Mononuclear cell (primary cell): ENCODE results near the gene PTPRE. TPM values are rescaled to one million over a fixed set of nuclear protein-coding genes. Genes with fewer than 3 reads are reported as not detected.

ENCODE experiments used
- H3K27me3 ChIP-seq: 2 replicates; pipeline ENCODE4 v1.6.0; 2011; ENCODE audit warnings: low read length, control low read depth; ENCODE audit not compliant: insufficient read depth
- H3K4me1 ChIP-seq: 2 replicates; pipeline ENCODE4 v1.5.1; 2011; ENCODE audit warnings: mild to moderate bottlenecking, low read length, control low read depth; ENCODE audit not compliant: insufficient read depth
- H3K4me3 ChIP-seq: 2 replicates; pipeline ENCODE4 v1.5.1; 2011; ENCODE audit warnings: mild to moderate bottlenecking, low read length, moderate library complexity
- H3K9me3 ChIP-seq: 2 replicates; pipeline ENCODE4 v1.5.1; 2011; ENCODE audit warnings: low read depth, mild to moderate bottlenecking, control low read depth, low read length
- total RNA-seq: library from RNA; depleted of rRNA; stranded (reverse); fragments of >200 nt; gene quantifications from one replicate; pipeline ENCODE4 v1.2.3, GENCODE V29; 2012

PTPRE gene
- total RNA-seq, 1 donor: 205 TPM

DNA sequence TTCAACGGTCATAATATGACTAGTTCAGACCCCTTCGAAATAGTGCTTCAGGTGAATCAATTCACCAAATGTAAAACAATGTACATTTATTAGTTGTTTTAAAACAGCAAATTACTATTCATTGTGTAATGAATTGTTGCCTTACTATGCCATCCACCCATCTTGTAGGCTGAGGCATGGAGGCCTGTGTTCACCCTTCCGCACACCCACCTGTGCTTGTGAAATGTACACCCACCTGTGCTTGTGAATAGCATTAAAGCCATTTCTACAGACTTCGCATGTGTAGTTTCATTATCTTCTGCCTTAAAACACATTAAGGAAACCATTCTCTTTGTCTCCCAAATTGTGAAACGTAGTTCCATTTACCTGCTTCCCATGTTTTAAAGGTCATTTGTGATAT lies 31.0 kb upstream of the PTPRE start:
- Histone ChIP-seq H3K27me3 (no peaks in the 10 kb centered on the region), H3K4me3 (no peak overlapping the region), H3K9me3 (no peaks in the 10 kb centered on the region), H3K4me1 (peaks cover 41% of the 10 kb centered on the region)

DNA sequence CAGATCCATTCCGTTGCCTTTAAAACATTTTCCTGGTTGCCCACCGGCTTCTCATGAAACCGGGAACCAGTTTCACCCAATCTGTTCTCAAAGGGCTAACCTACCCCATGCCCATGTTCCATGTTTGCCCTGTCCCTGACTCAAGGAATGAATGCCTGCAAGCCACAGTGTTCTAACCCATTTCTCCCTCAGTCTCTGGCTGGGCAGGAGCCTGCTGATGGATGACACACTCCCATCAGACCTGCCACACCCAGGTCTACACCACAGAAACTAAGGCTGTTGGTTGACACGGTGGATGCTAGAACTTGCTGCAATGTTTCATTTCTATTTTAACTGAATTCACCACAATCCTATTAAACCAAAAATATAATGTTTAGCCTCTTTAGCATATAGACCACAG lies 29.8 kb upstream of the PTPRE start:
- H3K27me3 ChIP-seq: no peaks in the 10 kb centered on the region
- H3K4me3 ChIP-seq: no peak overlapping the region
- H3K4me1 ChIP-seq: peaks cover 53% of the 10 kb centered on the region
- H3K9me3 ChIP-seq: no peaks in the 10 kb centered on the region

DNA sequence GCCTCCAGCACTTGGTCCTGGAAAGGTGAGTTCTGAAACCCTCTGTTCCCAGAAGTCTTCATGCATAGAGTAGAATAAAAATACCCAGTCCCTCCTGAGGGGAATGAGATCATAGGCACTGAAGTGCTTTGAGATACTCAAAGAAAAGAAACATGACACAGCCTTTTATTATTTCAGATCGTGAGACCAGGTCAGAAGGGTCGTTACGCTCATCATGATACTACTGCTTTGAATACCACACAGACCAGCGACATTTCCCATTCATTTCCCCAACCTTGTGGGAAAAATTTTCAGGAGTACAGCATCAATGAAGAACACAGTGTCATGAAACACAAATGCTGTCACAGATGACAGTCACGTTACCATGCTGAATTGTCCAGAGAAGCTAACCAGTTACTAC lies 29.2 kb upstream of the PTPRE start:
- Histone ChIP-seq H3K4me1 (peaks cover 59% of the 10 kb centered on the region), H3K27me3 (no peaks in the 10 kb centered on the region), H3K4me3 (no peak overlapping the region), H3K9me3 (no peaks in the 10 kb centered on the region)

DNA sequence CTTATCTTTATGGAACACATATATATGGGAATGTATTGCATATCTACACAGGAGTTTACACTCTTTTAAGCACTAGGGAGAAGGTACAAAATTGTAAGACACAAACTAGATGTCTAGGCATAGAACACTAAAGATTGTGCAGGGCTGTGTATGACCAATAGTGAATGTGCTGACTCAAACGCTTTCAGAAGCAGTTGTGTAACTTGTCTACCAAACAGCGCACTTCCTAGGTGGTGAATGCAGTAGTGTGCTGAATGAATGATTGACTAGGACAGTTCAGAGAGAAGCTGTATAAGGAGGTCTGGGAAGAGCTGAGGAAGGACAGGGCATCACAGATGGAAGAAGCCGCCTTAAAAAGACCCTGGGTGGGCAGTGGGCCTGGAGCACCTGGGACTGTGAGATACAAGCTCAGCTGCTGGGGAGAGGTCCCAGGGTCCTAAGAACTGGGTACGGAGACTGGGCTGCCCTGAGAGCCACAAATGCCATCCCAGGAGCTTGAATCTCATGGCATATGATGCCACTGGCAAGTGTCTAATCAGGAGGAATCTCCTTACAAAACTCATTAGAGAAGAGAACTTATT lies 28.3 kb upstream of the PTPRE start:
- no peaks in the 10 kb centered on the region for H3K27me3 ChIP-seq
- no peak overlapping the region for H3K4me3 ChIP-seq
- H3K9me3 ChIP-seq: no peaks in the 10 kb centered on the region
- H3K4me1 ChIP-seq: peaks cover 67% of the 10 kb centered on the region

DNA sequence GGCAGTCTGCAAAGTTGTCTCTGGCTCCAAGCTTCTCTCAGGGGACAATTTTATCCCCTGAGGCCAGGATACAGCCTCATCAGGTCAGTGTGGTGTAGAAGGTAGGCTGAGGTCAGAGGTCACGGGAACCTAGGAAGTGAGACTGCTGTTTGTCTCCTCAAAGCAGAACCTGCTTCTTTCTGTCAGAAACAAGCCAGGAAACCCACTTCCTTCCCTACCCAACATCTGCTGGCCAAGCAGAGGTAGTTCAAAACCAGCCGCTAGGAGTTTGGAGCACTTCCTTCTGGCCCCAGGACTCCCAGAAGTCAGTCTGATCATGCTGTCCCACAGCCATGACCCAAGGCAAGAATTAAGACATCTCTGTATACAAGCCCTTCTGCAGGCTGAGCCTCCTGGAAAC lies 26.3 kb upstream of the PTPRE start:
- Histone ChIP-seq H3K27me3 (no peaks in the 10 kb centered on the region), H3K4me1 (peaks cover 67% of the 10 kb centered on the region), H3K4me3 (no peak overlapping the region), H3K9me3 (no peaks in the 10 kb centered on the region)

DNA sequence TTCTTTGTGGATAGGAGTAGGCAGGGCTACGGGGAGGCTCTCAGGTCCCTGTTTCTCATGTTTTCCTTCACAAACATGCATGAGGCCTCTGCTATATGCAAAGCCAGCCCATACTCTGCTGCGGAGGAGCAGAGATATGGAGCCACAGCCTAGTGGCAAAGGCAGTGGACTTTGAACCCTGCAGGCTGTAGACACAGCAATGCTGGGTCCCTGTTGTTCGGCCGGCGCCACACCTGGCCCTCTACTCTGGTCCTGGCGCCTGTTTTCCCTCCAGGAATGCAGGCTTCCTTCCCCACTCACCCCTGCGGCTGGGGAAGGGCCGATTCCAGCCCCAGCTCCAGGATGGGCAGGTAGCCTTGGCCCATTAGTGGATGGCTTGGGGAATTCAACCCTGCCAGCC lies 25.6 kb upstream of the PTPRE start:
- Histone ChIP-seq H3K27me3 (no peaks in the 10 kb centered on the region), H3K9me3 (no peaks in the 10 kb centered on the region), H3K4me3 (no peak overlapping the region), H3K4me1 (peaks cover 67% of the 10 kb centered on the region)

DNA sequence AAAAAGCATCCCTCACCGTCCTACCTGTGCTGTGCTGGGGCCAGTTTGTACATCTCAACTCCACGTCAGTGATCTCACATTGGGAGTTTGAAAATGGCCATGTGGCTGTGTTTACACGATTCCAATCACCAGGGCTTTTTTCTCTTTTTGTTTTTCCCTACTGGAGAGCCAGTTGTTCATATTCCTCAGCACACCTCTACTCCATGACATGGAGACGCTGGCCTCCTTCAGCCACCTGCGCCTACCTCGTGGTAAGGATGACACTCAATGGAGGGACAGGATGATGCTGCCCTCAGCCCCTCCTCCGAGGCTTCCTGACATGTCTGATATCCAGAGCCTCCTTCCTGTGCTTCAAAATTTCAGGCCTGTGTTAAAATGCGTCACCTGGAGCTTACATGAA lies 24.5 kb upstream of the PTPRE start:
- Histone ChIP-seq H3K4me1 (peaks cover 61% of the 10 kb centered on the region), H3K27me3 (no peaks in the 10 kb centered on the region), H3K4me3 (no peak overlapping the region), H3K9me3 (no peaks in the 10 kb centered on the region)

DNA sequence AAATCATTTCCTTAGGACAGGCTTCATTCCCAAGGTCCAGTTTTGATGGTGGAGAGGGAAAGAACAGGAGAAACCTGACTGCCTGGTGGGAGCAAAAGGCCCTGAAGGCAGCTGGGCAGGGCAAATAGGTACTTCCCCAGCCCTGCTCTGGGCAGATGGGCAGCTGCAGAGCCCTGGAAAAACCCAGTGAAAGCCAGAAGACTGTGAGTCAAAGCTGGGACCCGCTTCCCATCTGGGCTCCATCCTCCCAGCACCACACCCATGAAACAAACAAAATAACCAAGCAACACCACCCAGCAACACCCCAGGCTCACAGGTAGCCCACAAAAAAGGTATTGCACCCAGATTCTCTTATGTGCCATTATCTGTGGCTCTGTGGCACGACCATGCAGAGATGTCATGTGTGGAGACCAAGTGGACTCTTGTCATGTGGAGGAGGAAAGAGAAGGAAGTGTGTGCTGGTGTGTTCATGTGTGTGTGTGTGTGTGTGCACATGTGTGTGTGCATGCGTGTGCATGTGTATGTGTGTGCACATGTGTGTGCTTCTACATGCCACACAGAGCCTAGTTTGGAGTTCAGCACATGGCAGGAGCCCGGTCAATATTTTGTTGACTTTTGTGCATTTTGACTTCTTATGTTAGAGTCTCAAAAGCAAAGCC lies 24.0 kb upstream of the PTPRE start:
- Histone ChIP-seq H3K4me1 (peaks cover 56% of the 10 kb centered on the region), H3K4me3 (no peak overlapping the region), H3K9me3 (no peaks in the 10 kb centered on the region), H3K27me3 (no peaks in the 10 kb centered on the region)

DNA sequence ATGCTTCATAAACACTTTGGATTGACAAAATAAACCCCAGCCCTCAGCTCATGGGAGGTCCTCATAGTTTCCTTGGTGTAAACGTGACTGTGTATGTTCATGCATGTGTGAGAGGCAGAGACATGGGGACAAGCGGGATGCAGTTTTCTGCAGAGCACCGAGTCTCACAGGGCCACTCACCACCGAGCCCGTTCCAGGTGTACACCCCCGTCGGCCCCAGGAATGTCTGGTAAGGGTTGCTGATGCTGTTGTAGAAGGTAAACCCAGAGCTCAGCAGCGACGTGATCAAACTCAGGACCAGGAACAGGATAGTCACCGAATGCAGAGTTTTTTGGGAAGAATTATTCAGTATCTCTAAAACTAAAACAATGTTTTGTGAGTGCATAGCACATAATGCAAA lies 23.4 kb upstream of the PTPRE start:
- no peak overlapping the region for H3K4me3 ChIP-seq
- H3K4me1 ChIP-seq: peaks cover 52% of the 10 kb centered on the region
- H3K27me3 ChIP-seq: no peaks in the 10 kb centered on the region
- H3K9me3 ChIP-seq: no peaks in the 10 kb centered on the region

DNA sequence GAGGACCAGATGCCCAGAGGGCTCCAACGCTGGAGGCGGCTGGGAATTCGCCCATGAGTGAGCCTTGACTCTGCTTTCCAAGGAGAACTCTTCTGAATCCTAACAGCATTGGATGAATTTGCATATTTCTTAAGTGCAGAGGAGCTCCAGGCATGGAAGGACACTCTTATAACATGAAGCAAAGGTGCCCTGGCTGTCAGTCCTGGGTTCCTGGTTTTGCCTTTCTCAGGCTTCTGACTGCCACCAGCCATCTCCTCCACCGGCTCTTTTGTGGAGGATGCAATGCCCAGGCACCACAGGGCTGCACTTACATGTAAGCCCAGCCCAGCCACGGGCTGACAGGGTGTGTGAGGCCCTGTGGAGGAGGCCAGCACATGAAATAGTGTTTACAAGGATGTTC lies 22.4 kb upstream of the PTPRE start:
- H3K27me3 ChIP-seq: no peaks in the 10 kb centered on the region
- no peak overlapping the region for H3K4me3 ChIP-seq
- H3K9me3 ChIP-seq: no peaks in the 10 kb centered on the region
- peaks cover 52% of the 10 kb centered on the region for H3K4me1 ChIP-seq

DNA sequence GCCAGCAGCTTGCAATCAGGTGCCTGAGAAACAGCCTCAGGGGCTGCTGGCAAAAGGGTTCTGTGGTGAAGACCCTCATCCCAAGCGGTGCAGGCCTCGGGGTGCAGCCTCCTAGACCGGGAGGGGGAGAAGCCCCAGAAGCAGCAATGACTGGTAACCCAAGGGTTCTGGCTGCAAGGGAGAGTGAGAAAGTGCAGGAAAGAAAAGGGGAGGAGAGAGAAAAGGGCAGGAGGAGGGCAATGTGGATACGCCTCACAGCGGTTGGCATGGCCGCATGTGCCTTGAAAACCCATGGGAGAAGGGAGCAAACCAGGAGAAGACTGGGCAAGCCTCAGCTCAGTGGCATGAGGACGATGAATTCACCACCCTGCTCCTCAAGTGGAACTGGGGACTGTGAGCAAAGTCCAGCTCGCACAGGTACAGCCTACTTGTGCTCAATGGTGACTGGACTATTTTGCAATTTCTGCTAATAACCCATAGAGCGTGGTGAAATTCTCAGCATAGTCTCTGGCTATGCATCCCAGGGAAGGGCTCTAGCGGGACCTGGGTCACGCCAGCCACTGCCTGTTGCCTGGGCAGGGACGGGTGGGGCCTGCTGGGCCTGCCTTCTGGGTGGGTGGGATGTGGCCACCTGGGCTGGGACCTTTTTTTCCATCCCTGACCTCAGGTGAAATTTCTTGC lies 20.4 kb upstream of the PTPRE start:
- no peaks in the 10 kb centered on the region for H3K27me3 ChIP-seq
- no peaks in the 10 kb centered on the region for H3K9me3 ChIP-seq
- H3K4me1 ChIP-seq: peaks cover 50% of the 10 kb centered on the region
- H3K4me3 ChIP-seq: no peak overlapping the region

DNA sequence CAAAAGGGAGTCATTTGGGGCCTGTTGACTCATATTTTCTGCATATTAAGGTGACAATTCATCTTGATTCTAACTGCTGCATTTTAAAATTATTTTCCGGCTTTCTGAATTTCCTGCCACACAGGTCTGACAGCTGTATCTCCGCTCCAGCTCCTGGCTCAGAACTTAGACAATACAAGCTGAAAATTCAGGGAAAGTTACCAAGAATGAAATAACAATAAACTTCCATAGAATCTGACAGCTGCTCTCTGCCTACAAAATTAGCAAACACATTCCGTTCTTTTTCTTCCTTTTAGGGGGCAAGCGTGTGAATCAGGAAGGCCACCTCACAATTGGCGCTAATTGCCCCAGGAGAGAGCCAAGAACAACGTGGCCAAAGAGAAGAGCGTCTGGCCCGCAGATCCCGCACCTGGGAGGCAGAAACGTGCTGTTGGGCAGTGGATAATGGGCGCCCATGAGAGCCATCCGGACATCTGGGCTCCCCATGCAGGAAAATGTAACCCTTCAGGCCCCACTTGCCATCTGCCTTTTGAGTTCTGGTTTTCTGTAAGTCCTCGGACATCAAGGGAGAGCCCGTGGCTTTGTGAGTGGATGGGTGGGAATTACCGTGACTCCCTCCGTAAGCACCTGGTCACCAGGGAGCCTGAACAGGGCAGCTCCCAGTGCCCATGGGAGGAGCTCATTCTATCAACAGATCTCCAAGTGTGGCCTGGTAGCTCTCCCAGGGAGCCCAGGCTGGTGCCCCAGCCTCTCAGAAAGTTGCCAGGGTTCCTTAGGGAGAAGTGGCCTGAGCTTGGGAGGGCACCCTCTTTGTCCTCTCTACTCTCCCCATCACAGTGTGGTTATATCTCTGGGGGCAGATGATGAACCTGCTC lies 19.1 kb upstream of the PTPRE start:
- Histone ChIP-seq H3K4me1 (peaks cover 37% of the 10 kb centered on the region), H3K9me3 (no peaks in the 10 kb centered on the region), H3K27me3 (no peaks in the 10 kb centered on the region), H3K4me3 (no peak overlapping the region)

DNA sequence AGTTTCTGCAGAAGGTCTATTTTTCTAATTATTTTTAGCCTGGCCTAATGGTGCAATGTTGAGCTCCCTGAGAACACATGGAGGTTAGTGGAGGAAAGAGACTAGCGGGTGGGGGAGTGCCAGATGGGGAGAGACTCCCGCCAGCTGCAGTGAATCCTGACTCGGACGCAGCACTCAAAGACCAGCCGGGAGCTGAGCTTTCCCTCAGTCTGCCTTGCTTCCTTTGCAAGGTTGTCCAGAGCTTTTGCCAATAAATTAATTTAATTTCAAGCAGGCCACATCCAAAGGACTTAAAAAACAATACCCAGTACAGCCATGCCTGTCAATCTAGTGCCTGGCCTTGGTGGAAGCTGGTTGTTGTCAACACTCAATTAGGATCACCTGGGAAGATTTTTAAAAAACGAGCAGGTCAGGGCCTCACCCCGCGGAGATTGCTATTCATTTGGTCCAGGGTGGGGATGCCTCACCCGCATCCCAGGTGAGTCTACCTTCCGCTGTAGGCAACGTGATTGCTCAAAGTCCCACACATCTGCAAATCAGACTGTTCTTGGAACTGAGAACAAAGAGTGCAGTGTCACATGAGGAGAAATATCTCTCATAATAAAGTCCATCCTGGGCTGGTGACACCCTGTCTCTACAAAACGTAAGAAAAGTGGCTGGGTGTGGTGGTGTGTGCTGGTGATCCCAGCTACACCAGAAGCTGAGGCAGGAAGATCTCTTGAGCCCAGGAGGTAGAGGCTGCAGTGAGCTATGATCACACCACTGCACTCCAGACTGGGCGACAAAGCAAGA lies 18.2 kb upstream of the PTPRE start:
- Histone ChIP-seq H3K4me3 (no peak overlapping the region), H3K9me3 (no peaks in the 10 kb centered on the region), H3K4me1 (peaks cover 30% of the 10 kb centered on the region), H3K27me3 (no peaks in the 10 kb centered on the region)

DNA sequence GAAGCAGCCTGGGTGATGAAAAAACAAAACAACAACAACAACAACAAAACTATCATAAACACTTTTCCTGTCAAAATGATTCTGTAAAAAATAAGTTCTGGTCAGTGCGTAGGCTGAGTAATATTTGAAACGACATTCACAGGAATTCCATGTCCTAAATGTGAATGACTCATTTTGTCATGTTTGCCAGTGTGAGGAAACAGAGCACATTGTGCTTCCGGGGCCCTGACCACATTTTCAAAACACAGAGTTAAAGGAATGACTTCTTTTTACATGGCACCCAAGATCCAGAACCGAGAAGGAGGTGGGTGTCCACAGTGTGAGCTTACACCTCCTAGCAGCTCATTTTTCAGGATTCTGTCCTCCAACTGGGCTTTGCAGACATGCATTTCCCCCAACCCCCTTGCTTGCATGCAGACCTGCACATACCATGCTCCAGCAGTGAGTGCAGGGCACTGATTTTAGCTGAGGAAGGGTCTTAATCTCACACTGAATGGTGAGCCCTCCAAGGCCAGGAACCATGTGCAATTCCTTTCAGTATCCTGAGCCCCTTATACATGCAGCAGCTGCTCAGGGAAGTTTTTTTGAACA lies 17.2 kb upstream of the PTPRE start:
- no peaks in the 10 kb centered on the region for H3K27me3 ChIP-seq
- no peaks in the 10 kb centered on the region for H3K9me3 ChIP-seq
- H3K4me1 ChIP-seq: peaks cover 30% of the 10 kb centered on the region
- H3K4me3 ChIP-seq: no peak overlapping the region
